ENCODE measurements around the gene IMMP2L.

DNA sequence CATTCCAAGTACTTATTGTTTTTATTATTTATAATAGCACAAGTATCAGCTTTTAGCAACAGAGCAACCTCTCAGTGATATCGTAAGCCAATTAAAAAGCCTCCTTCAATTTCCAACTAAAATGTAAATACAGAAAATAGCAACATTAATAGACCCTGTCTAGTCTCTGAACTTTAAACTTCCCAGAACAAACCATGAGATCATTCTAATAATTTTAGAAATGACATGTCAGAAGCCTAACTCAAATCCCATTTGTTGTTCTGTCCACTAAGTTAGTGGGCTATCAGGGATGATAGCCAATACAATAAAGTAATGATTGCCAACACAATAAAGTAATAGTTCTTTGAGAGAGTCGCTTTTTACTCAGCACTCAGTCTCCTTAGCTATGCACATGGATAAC is 493.7 kb downstream of the IMMP2L start:
- TF ChIP-seq, protein P1, sequence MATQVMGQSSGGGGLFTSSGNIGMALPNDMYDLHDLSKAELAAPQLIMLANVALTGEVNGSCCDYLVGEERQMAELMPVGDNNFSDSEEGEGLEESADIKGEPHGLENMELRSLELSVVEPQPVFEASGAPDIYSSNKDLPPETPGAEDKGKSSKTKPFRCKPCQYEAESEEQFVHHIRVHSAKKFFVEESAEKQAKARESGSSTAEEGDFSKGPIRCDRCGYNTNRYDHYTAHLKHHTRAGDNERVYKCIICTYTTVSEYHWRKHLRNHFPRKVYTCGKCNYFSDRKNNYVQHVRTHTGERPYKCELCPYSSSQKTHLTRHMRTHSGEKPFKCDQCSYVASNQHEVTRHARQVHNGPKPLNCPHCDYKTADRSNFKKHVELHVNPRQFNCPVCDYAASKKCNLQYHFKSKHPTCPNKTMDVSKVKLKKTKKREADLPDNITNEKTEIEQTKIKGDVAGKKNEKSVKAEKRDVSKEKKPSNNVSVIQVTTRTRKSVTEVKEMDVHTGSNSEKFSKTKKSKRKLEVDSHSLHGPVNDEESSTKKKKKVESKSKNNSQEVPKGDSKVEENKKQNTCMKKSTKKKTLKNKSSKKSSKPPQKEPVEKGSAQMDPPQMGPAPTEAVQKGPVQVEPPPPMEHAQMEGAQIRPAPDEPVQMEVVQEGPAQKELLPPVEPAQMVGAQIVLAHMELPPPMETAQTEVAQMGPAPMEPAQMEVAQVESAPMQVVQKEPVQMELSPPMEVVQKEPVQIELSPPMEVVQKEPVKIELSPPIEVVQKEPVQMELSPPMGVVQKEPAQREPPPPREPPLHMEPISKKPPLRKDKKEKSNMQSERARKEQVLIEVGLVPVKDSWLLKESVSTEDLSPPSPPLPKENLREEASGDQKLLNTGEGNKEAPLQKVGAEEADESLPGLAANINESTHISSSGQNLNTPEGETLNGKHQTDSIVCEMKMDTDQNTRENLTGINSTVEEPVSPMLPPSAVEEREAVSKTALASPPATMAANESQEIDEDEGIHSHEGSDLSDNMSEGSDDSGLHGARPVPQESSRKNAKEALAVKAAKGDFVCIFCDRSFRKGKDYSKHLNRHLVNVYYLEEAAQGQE (IDR thresholded peaks at IDR 0.05; ENCODE audit: insufficient read depth in 1 of 2, low read depth in 2 of 2, low read length in 2 of 2), result no peak
- TF ChIP-seq TAF1 (IDR thresholded peaks at IDR 0.05; ENCODE audit: borderline replicate concordance, insufficient read depth, low read length) (no peak), POLR2AphosphoS5 (IDR thresholded peaks at IDR 0.05; ENCODE audit: low read depth, low read length) (no peak), FOXP2 (optimal IDR thresholded peaks at IDR 0.05; ENCODE audit: borderline replicate concordance, extremely low read depth, extremely low read length, insufficient read depth) (no peak)
